IMR-90 (cell line): Measurements from ENCODE around the gene LRRC52. TPM values are rescaled to one million over a fixed set of nuclear protein-coding genes. Genes with fewer than 3 reads are reported as not detected.

ENCODE experiments used
- ATAC-seq: fragments of 200-7000 bp; cut with Tn5 transposase; 2 replicates; pipeline ENCODE4 v1.9.1; 2020; ENCODE audit warnings: low read depth, mild to moderate bottlenecking, moderate library complexity
- BruUV-seq: library from RNA; stranded (reverse); fragments of 400-500 nt; replicated peaks from 2 replicates; lab custom pipeline; 2021; lab: Mats Ljungman, UMichigan
- CTCF ChIA-PET: fragments of 300-600 bp; formaldehyde crosslinking; extraction: SDS; loops from one replicate; lab custom pipeline; 2021; ENCODE audit warnings: antibody characterized with exemption; lab: Yijun Ruan, JAX
- POLR2A ChIA-PET: fragments of 300-600 bp; sonication (Branson Sonifier 250); formaldehyde crosslinking; loops from one replicate; lab custom pipeline; 2022; ENCODE audit warnings: antibody characterized with exemption; ENCODE audit not compliant: unreplicated experiment; lab: Charles Lee
- DNase-seq: peaks from one replicate; pipeline ENCODE4 v3.0.0; 2013
- H2AFZ ChIP-seq: replicated peaks from 2 replicates; pipeline ENCODE3; 2013; ENCODE audit warnings: low read length, mild to moderate bottlenecking; ENCODE audit not compliant: poor library complexity
- H2AK5ac ChIP-seq: 2 replicates; pipeline ENCODE4 v1.6.1; 2013; ENCODE audit warnings: low read depth, low read length, inconsistent platforms
- H2AK9ac ChIP-seq: replicated peaks from 2 replicates; pipeline ENCODE3; 2013; ENCODE audit warnings: mild to moderate bottlenecking, low read depth, low read length, moderate library complexity; ENCODE audit not compliant: poor library complexity
- H2BK120ac ChIP-seq: 2 replicates; pipeline ENCODE4 v1.6.1; 2013; ENCODE audit warnings: low read depth, low read length, inconsistent platforms
- H2BK15ac ChIP-seq: 3 replicates; pipeline ENCODE4 v1.6.1; 2013; ENCODE audit warnings: low read depth, low read length, inconsistent platforms
- H2BK20ac ChIP-seq: 2 replicates; pipeline ENCODE4 v1.6.1; 2013; ENCODE audit warnings: low read depth, mild to moderate bottlenecking, inconsistent platforms, low read length, moderate library complexity
- H2BK5ac ChIP-seq: 2 replicates; pipeline ENCODE4 v1.6.1; 2013; ENCODE audit warnings: mild to moderate bottlenecking, low read depth, low read length, inconsistent platforms; ENCODE audit not compliant: poor library complexity, severe bottlenecking
- H3K14ac ChIP-seq: replicated peaks from 2 replicates; pipeline ENCODE4 v1.6.1; 2013; ENCODE audit warnings: low read depth, low read length, inconsistent platforms
- H3K18ac ChIP-seq: 2 replicates; pipeline ENCODE4 v1.6.1; 2013; ENCODE audit warnings: low read depth, low read length, control low read depth
- H3K23ac ChIP-seq: 2 replicates; pipeline ENCODE4 v1.6.1; 2013; ENCODE audit warnings: low read depth, low read length, inconsistent platforms
- H3K27ac ChIP-seq: 2 replicates; pipeline ENCODE4 v1.5.1; 2013; ENCODE audit warnings: mild to moderate bottlenecking, control low read depth, low read length; ENCODE audit not compliant: insufficient read depth
- H3K27me3 ChIP-seq: 2 replicates; pipeline ENCODE4 v1.6.1; 2013; ENCODE audit warnings: low read length; ENCODE audit not compliant: control insufficient read depth, insufficient read depth
- H3K36me3 ChIP-seq: 2 replicates; pipeline ENCODE4 v1.6.1; 2013; ENCODE audit warnings: low read length, mixed read lengths; ENCODE audit not compliant: control insufficient read depth, insufficient read depth
- H3K4ac ChIP-seq: 2 replicates; pipeline ENCODE4 v1.6.1; 2013; ENCODE audit warnings: low read depth, low read length, inconsistent platforms
- H3K4me1 ChIP-seq: 2 replicates; pipeline ENCODE4 v1.6.1; 2013; ENCODE audit warnings: low read length, mixed read lengths; ENCODE audit not compliant: control insufficient read depth, insufficient read depth
- H3K4me2 ChIP-seq: 2 replicates; pipeline ENCODE4 v1.6.1; 2013; ENCODE audit warnings: low read depth, mild to moderate bottlenecking, control low read depth, low read length, moderate library complexity
- H3K4me3 ChIP-seq: 2 replicates; pipeline ENCODE4 v1.5.1; 2013; ENCODE audit warnings: low read depth, mild to moderate bottlenecking, control low read depth, low read length, moderate library complexity; ENCODE audit not compliant: insufficient read depth
- H3K56ac ChIP-seq: 2 replicates; pipeline ENCODE4 v1.6.1; 2013; ENCODE audit warnings: low read length, inconsistent platforms; ENCODE audit not compliant: insufficient read depth; ENCODE audit errors: extremely low read depth
- H3K79me1 ChIP-seq, 2 experiments: 2 replicates each; pipeline ENCODE4 v1.6.1; 2013; ENCODE audit warnings: low read length in 2 of 2, inconsistent platforms in 1 of 2, low read depth in 1 of 2
- H3K9ac ChIP-seq: 2 replicates; pipeline ENCODE4 v1.6.1; 2013; ENCODE audit warnings: low read depth, low read length, control low read depth
- H3K9me1 ChIP-seq: 2 replicates; pipeline ENCODE4 v1.6.1; 2013; ENCODE audit warnings: low read length, inconsistent platforms; ENCODE audit not compliant: insufficient read depth
- H3K9me3 ChIP-seq: 2 replicates; pipeline ENCODE4 v1.6.1; 2013; ENCODE audit warnings: low read length; ENCODE audit not compliant: control insufficient read depth, insufficient read depth
- H4K20me1 ChIP-seq: 2 replicates; pipeline ENCODE4 v1.6.1; 2013; ENCODE audit warnings: low read length, inconsistent platforms; ENCODE audit not compliant: insufficient read depth
- H4K5ac ChIP-seq: 2 replicates; pipeline ENCODE4 v1.6.1; 2013; ENCODE audit warnings: mild to moderate bottlenecking, low read depth, low read length, control low read depth
- H4K8ac ChIP-seq, 2 experiments: 2 replicates each; pipeline ENCODE4 v1.6.1; 2013; ENCODE audit warnings: low read depth in 2 of 2, low read length in 2 of 2, control low read depth in 1 of 2, inconsistent platforms in 1 of 2
- H4K91ac ChIP-seq: 2 replicates; pipeline ENCODE4 v1.6.1; 2013; ENCODE audit warnings: low read depth, low read length, inconsistent platforms; ENCODE audit not compliant: insufficient read depth
- BHLHE40 ChIP-seq: fragments of 150-350 bp; IDR thresholded peaks from 2 replicates; pipeline ENCODE4 v1.6.1; 2016; ENCODE audit warnings: mild to moderate bottlenecking, low read depth, low read length
- CEBPB ChIP-seq: IDR thresholded peaks from 2 replicates; pipeline ENCODE4 v1.6.1; 2012; ENCODE audit warnings: low read depth, low read length, improper control_type of control experiment
- CHD1 ChIP-seq: IDR thresholded peaks from 2 replicates; pipeline ENCODE4 v1.6.1; 2012; ENCODE audit warnings: low read depth, low read length, improper control_type of control experiment
- MAFK ChIP-seq: IDR thresholded peaks from 2 replicates; pipeline ENCODE4 v1.6.1; 2012; ENCODE audit warnings: low read depth, low read length, improper control_type of control experiment
- MAZ ChIP-seq: IDR thresholded peaks from 2 replicates; pipeline ENCODE4 v1.6.1; 2012; ENCODE audit warnings: low read depth, mild to moderate bottlenecking, low read length, improper control_type of control experiment, moderate library complexity, borderline replicate concordance
- MXI1 ChIP-seq: IDR thresholded peaks from 2 replicates; pipeline ENCODE4 v1.6.1; 2012; ENCODE audit warnings: low read depth, mild to moderate bottlenecking, low read length, moderate library complexity, borderline replicate concordance
- NFE2L2 ChIP-seq: fragments of 150-350 bp; IDR thresholded peaks from 2 replicates; pipeline ENCODE4 v1.6.1; 2016; ENCODE audit warnings: low read depth, mild to moderate bottlenecking, low read length
- RAD21 ChIP-seq: IDR thresholded peaks from 2 replicates; pipeline ENCODE4 v1.6.1; 2012; ENCODE audit warnings: low read length, improper control_type of control experiment
- RCOR1 ChIP-seq: IDR thresholded peaks from 2 replicates; pipeline ENCODE4 v1.6.1; 2012; ENCODE audit warnings: mild to moderate bottlenecking, low read length, improper control_type of control experiment; ENCODE audit not compliant: insufficient replicate concordance
- RFX5 ChIP-seq: IDR thresholded peaks from 2 replicates; pipeline ENCODE4 v1.8.0; 2012; ENCODE audit warnings: low read depth, mild to moderate bottlenecking, low read length, moderate library complexity
- SMC3 ChIP-seq: fragments of 150-350 bp; IDR thresholded peaks from 2 replicates; pipeline ENCODE4 v1.6.1; 2016; ENCODE audit warnings: low read depth, mild to moderate bottlenecking, antibody characterized with exemption, low read length, moderate library complexity
- WGBS, 2 experiments: methylation state at CpG; one replicate each; pipeline versions ENCODE4 v1.1.5 to v1.1.7; 2013; ENCODE audit warnings: missing lambda C conversion rate in 2 of 2; ENCODE audit not compliant: insufficient read length in 1 of 2; ENCODE audit errors: extremely low coverage in 2 of 2; 5-methylcytosine and 5-hydroxymethylcytosine counted together
- dilution Hi-C: fragments of 300-500 bp; cut with HindIII; formaldehyde crosslinking; loops from one replicate; pipeline ENCODE4 v1.14.3; 2018; ENCODE audit warnings: low sequenced_read_pairs; ENCODE audit not compliant: unreplicated experiment
- in situ Hi-C: fragments of 300-500 bp; cut with MboI; formaldehyde crosslinking; loops from 3 replicates; pipeline ENCODE4 v1.14.3; 2019; ENCODE audit warnings: low sequenced_read_pairs, inconsistent platforms, mixed read lengths
- intact Hi-C: fragments of 100-400 bp; cut with micrococcal nuclease; formaldehyde crosslinking; loops from 2 replicates; pipeline ENCODE4 v1.10.0; 2022
- polyA plus RNA-seq, 3 experiments: library from polyadenylated mRNA; depleted of rRNA; stranded (reverse); fragments of >200 nt; gene quantifications; 2 replicates each; pipeline ENCODE4 v1.2.3, GENCODE V29; 2012; ENCODE audit warnings: low replicate concordance in 1 of 3
- total RNA-seq: library from RNA; depleted of rRNA; stranded (reverse); fragments of >200 nt; gene quantifications from 2 replicates; pipeline ENCODE4 v1.2.3, GENCODE V29; 2012
- TF ChIP-seq, protein P1 (sequence below): fragments of 150-350 bp; IDR thresholded peaks from 2 replicates; pipeline ENCODE4 v1.6.1; 2017; ENCODE audit warnings: mild to moderate bottlenecking, antibody characterized with exemption, low read length, low read depth

Gene LRRC52
- total and polyA plus RNA-seq, 2 of the 4 experiments (the other 2 are of a cell fraction), result not detected

GRCh38 chr1:165598676-165599059, 54.9 kb downstream of the LRRC52 start (continued):
- TF ChIP-seq MAZ, result no peak

- intact Hi-C loops, result loop anchor here (1.0 to 5.0 kb wide), 5 partner anchors 31 to 879 kb away; partner anchors contain the start of genes ALDH9A1, MGST3 and UCK2
- in situ Hi-C loops, result loop anchor here (5.0 to 25.0 kb wide), 2 partner anchors 317 to 887 kb away; no protein-coding TSS in a partner anchor
- H3K27ac ChIP-seq, result no peak overlapping the region
- no peak overlapping the region for H3K14ac ChIP-seq
- no peak overlapping the region for H3K18ac ChIP-seq
- ATAC-seq, result no peak
- H3K9me3 ChIP-seq, result no peaks in the 10 kb centered on the region
- H2BK15ac ChIP-seq, result no peak overlapping the region
- dilution Hi-C loops, result no loop called here
- H2BK5ac ChIP-seq, result no peak overlapping the region
- H3K79me1 ChIP-seq, result no peaks in the 10 kb centered on the region
- H3K36me3 ChIP-seq, result no peaks in the 10 kb centered on the region
- BruUV-seq, result no TSS peak
- H3K4me1 ChIP-seq, result peaks cover 2% of the 10 kb centered on the region; the same call in 1 of the 2 replicates
- H3K56ac ChIP-seq, result no peak overlapping the region
- TF ChIP-seq MAZ, result no peak
- no peak for TF ChIP-seq SMC3
- TF ChIP-seq CEBPB, result no peak
- no peak for TF ChIP-seq RAD21
- TF ChIP-seq, protein P1, sequence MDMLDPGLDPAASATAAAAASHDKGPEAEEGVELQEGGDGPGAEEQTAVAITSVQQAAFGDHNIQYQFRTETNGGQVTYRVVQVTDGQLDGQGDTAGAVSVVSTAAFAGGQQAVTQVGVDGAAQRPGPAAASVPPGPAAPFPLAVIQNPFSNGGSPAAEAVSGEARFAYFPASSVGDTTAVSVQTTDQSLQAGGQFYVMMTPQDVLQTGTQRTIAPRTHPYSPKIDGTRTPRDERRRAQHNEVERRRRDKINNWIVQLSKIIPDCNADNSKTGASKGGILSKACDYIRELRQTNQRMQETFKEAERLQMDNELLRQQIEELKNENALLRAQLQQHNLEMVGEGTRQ, result no peak
- no peak for TF ChIP-seq NFE2L2
- TF ChIP-seq RCOR1, result no peak
- no peak for TF ChIP-seq MAFK
- TF ChIP-seq MXI1, result no peak
- no peak for TF ChIP-seq BHLHE40
- no peak for TF ChIP-seq CHD1
- no peak for TF ChIP-seq RFX5
- no peak overlapping the region for H3K4me3 ChIP-seq
- H3K27me3 ChIP-seq, result peaks cover 9% of the 10 kb centered on the region
- no peak overlapping the region for H2AK5ac ChIP-seq
- no peaks in the 10 kb centered on the region; the same call in 1 of the 2 replicates for H3K9me1 ChIP-seq
- no peaks in the 10 kb centered on the region for H4K20me1 ChIP-seq
- CTCF ChIA-PET, result interaction anchor here (1.0 to 1.5 kb wide), 3 partner anchors 203 to 878 kb away, joined by 3 read pairs; no protein-coding TSS in a partner anchor
- no peak overlapping the region for H3K23ac ChIP-seq
- H2AFZ ChIP-seq, result no peak overlapping the region
- no peak overlapping the region for H4K5ac ChIP-seq
- H2BK120ac ChIP-seq, result no peak overlapping the region
- no peak for DNase-seq
- no peak overlapping the region for H4K8ac ChIP-seq
- POLR2A ChIA-PET, result no interaction called here
- H2BK20ac ChIP-seq, result no peak overlapping the region
- no peak overlapping the region for H2AK9ac ChIP-seq
- H3K9ac ChIP-seq, result no peak overlapping the region
- H4K91ac ChIP-seq, result no peak overlapping the region
- WGBS, 2 experiments, result 100% methylated on average over 1 of the region's 4 CpGs; no CpG with 5 or more reads in 1 of the 2 experiments
- no peak overlapping the region for H3K4ac ChIP-seq
- H3K4me2 ChIP-seq, result no peak overlapping the region
Observed at GRCh38 chr1:165600793-165601192, 57.0 kb downstream of the LRRC52 start.
